Fibroblast of lung (primary cell): ENCODE measurements around the gene VPS29. TPM values are rescaled to one million over a fixed set of nuclear protein-coding genes. Genes with fewer than 3 reads are reported as not detected.

Source experiments
- DNase-seq, 2 donors: peaks; one replicate each; pipeline versions ENCODE4 v3.0.0 to v3.0.0-alpha.2; 2010; ENCODE audit warnings: low read depth in 2 of 2
- H2AFZ ChIP-seq: 2 replicates; pipeline ENCODE4 v1.5.1; 2012; ENCODE audit warnings: low read length, control low read depth, inconsistent platforms
- H3K27ac ChIP-seq: 2 replicates; pipeline ENCODE4 v1.5.1; 2011; ENCODE audit warnings: low read length, control low read depth; ENCODE audit not compliant: insufficient read depth
- H3K27me3 ChIP-seq: 2 replicates; pipeline ENCODE4 v1.5.1; 2011; ENCODE audit warnings: mild to moderate bottlenecking, low read length; ENCODE audit not compliant: control insufficient read depth, insufficient read depth
- H3K36me3 ChIP-seq: 2 replicates; pipeline ENCODE4 v1.5.1; 2011; ENCODE audit warnings: low read length; ENCODE audit not compliant: control insufficient read depth, insufficient read depth
- H3K4me1 ChIP-seq: 2 replicates; pipeline ENCODE4 v1.5.1; 2011; ENCODE audit warnings: low read length; ENCODE audit not compliant: control insufficient read depth, insufficient read depth; ENCODE audit errors: extremely low read depth
- H3K4me2 ChIP-seq: 2 replicates; pipeline ENCODE4 v1.5.1; 2011; ENCODE audit warnings: low read length, control low read depth; ENCODE audit not compliant: insufficient read depth; ENCODE audit errors: extremely low read depth
- H3K4me3 ChIP-seq, 4 experiments: fragments of 200-600 bp in 1 of 4; sonication (generic) in 1 of 4; replicated peaks in 1 of 4; 2 replicates each; pipeline ENCODE4 v1.5.1; 2011 to 2016; ENCODE audit warnings: low read length in 4 of 4, low read depth in 3 of 4, mild to moderate bottlenecking in 3 of 4, control low read depth in 2 of 4, inconsistent platforms in 1 of 4, mixed read lengths in 1 of 4; ENCODE audit not compliant: insufficient read depth in 1 of 4; ENCODE audit errors: control extremely low read depth in 1 of 4
- H3K79me2 ChIP-seq: 2 replicates; pipeline ENCODE4 v1.5.1; 2012; ENCODE audit warnings: mild to moderate bottlenecking, low read length, inconsistent platforms; ENCODE audit not compliant: control insufficient read depth, insufficient read depth
- H3K9ac ChIP-seq: 2 replicates; pipeline ENCODE4 v1.5.1; 2011; ENCODE audit warnings: mild to moderate bottlenecking, low read length, control low read depth; ENCODE audit not compliant: insufficient read depth
- H3K9me3 ChIP-seq: 2 replicates; pipeline ENCODE4 v1.5.1; 2012; ENCODE audit warnings: low read depth, low read length; ENCODE audit not compliant: control insufficient read depth, insufficient read depth
- H4K20me1 ChIP-seq: 2 replicates; pipeline ENCODE4 v1.5.1; 2011; ENCODE audit warnings: low read length; ENCODE audit not compliant: control insufficient read depth, insufficient read depth; ENCODE audit errors: extremely low read depth
- EZH2 ChIP-seq: IDR thresholded peaks from 2 replicates; pipeline ENCODE4 v1.5.1; 2012; ENCODE audit warnings: low read length, control low read depth, mild to moderate bottlenecking; ENCODE audit errors: missing control alignments
- polyA plus RNA-seq, 2 donors: library from polyadenylated mRNA; depleted of rRNA in 1 of 2; stranded (reverse) in 1 of 2; unstranded in 1 of 2; fragments of >200 nt; gene quantifications; 2 replicates each; pipeline ENCODE4 v1.2.1, GENCODE V29; 2011 to 2012; ENCODE audit warnings: missing spikeins in 1 of 2
- total RNA-seq: library from RNA; depleted of rRNA; stranded (reverse); fragments of >200 nt; gene quantifications from 2 replicates; pipeline ENCODE4 v1.2.1, GENCODE V29; 2014
- TF ChIP-seq, protein P1 (sequence below), 2 donors: IDR thresholded peaks in 1 of 2; conservative IDR thresholded peaks in 1 of 2; 1 replicate in 1 of 2; 2 replicates in 1 of 2; pipeline ENCODE4 v1.5.1; 2011 to 2012; ENCODE audit warnings: low read length in 2 of 2, control low read depth in 1 of 2, inconsistent platforms in 1 of 2, low read depth in 1 of 2, mild to moderate bottlenecking in 1 of 2

Gene VPS29
- total and polyA plus RNA-seq, 2 donors (not counting 1 experiment from before 2014, with no cell fraction given): 52.2 to 210 TPM

DNA sequence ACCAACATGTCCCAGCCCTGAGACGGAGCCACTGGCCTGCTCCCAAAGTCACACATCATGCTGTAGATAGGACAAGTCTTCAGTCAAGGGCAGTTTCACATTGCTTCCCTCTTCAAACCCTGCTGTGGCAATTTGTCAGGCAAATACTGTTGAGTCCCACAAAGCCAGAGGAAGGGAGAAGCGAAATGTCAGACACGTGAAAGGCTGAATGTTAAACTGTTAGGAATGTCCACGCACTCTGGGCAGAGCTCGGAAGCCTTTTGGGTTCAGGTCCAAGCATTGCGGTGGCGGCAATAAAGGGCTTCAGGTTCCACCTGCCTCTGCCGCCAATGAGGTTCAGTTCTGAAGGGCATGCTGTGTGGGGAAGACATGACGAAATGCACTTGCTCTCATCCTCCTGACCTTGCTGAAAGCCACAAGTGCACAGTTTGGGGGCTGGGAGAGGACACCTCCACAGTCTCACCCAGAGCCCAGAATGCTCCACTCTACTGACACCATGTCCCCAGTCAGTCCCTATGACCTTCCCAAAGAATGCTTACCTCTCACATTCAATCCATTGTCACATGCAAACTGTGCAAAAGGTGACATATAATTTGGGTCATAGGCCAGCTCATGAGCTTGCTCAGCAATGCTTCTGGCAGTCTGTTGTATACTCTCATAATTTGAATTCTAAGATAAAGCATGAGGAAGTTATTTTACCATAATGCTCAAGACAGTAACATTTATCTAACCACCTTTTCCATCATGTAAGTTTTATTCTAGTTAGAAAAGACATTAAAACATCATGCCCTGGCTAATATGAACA lies 35.9 kb upstream of the VPS29 start:
- no peaks in the 10 kb centered on the region for H3K9me3 ChIP-seq
- H3K27ac ChIP-seq: no peak overlapping the region
- no peak overlapping the region for H3K4me3 ChIP-seq
- H3K36me3 ChIP-seq: peaks cover 4% of the 10 kb centered on the region
- no peak overlapping the region for H3K9ac ChIP-seq
- peak; percentile 27 to 81 for DNase-seq
- H3K4me1 ChIP-seq: peaks cover 3% of the 10 kb centered on the region
- H3K79me2 ChIP-seq: no peaks in the 10 kb centered on the region
- TF ChIP-seq EZH2: no peak
- TF ChIP-seq, protein P1, sequence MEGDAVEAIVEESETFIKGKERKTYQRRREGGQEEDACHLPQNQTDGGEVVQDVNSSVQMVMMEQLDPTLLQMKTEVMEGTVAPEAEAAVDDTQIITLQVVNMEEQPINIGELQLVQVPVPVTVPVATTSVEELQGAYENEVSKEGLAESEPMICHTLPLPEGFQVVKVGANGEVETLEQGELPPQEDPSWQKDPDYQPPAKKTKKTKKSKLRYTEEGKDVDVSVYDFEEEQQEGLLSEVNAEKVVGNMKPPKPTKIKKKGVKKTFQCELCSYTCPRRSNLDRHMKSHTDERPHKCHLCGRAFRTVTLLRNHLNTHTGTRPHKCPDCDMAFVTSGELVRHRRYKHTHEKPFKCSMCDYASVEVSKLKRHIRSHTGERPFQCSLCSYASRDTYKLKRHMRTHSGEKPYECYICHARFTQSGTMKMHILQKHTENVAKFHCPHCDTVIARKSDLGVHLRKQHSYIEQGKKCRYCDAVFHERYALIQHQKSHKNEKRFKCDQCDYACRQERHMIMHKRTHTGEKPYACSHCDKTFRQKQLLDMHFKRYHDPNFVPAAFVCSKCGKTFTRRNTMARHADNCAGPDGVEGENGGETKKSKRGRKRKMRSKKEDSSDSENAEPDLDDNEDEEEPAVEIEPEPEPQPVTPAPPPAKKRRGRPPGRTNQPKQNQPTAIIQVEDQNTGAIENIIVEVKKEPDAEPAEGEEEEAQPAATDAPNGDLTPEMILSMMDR (conservative IDR thresholded peaks at IDR 0.05 in 1 of 2, IDR thresholded peaks at IDR 0.05 in 1 of 2; ENCODE audit: low read depth in 1 of 2, low read length in 2 of 2): no peak
- no peaks in the 10 kb centered on the region for H3K27me3 ChIP-seq
- H3K4me2 ChIP-seq: no peak overlapping the region
- no peak overlapping the region for H2AFZ ChIP-seq
- no peaks in the 10 kb centered on the region for H4K20me1 ChIP-seq

DNA sequence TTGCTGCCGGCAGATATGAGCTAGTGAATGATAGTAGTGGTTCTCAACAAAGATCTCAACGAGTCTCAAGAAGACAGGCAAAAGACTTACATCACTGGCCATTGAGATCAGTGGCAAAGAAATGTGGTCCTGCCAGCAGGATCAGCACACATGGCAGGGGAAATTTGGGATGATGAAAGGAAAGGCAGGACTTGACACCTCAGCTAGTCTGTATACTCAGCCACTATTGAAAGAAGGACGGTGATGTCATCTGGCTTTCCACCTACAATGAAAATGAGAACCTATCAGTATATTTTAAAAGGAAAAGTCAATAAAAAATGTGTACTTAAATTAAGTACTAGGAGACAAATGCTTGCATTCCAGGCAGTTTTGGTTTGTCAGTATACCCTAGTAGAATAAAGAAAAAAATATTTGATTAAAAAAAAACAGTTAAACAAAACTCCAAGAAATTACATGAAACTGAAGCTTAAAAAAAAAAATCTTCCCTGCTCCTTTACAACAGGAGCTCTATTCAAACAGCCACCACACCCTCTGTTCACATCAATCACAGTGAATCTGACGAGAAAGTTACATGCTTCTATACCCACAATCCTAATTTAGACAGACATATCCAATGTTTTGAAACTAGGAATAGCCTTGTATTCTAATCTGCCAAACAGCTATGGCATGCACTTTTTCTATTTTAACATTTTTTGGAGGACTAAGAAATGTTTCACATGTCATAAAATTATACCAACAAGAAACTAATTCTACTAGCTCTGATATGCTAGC lies 35.1 kb upstream of the VPS29 start:
- H3K4me2 ChIP-seq: no peak overlapping the region
- H3K36me3 ChIP-seq: peaks cover 4% of the 10 kb centered on the region
- TF ChIP-seq, protein P1 (conservative IDR thresholded peaks at IDR 0.05 in 1 of 2, IDR thresholded peaks at IDR 0.05 in 1 of 2; ENCODE audit: low read depth in 1 of 2, low read length in 2 of 2): no peak
- TF ChIP-seq EZH2: no peak
- no peaks in the 10 kb centered on the region for H4K20me1 ChIP-seq
- H3K79me2 ChIP-seq: no peaks in the 10 kb centered on the region
- DNase-seq: no peak
- no peak overlapping the region for H2AFZ ChIP-seq
- H3K27ac ChIP-seq: no peak overlapping the region
- peaks cover 9% of the 10 kb centered on the region for H3K4me1 ChIP-seq
- H3K9me3 ChIP-seq: no peaks in the 10 kb centered on the region
- no peaks in the 10 kb centered on the region for H3K27me3 ChIP-seq
- no peak overlapping the region for H3K9ac ChIP-seq
- H3K4me3 ChIP-seq: no peak overlapping the region

DNA sequence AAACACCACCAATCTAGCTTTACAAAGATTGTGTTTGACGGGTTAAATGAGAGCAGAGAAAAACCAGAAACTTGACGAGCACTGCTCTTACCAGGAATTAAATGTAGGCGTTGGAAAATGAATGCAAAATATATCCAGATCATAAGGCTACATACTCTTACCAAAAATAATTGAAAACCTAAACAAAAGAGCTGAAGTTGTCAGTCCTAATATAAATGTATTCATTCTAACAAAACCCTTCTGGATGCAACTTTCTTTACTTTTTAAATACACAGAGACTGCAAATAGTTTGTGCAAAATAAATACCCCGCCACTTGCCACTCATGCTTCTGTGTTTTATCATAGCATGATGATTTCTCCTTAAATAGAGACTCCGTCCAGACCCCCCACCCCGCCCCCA lies 32.9 kb upstream of the VPS29 start:
- Histone ChIP-seq H3K79me2 (no peaks in the 10 kb centered on the region), H3K9ac (no peak overlapping the region), H3K36me3 (peaks cover 4% of the 10 kb centered on the region), H3K4me3 (no peak overlapping the region), H3K4me2 (no peak overlapping the region), H3K27me3 (no peaks in the 10 kb centered on the region), H4K20me1 (no peaks in the 10 kb centered on the region), H2AFZ (no peak overlapping the region), H3K4me1 (peaks cover 15% of the 10 kb centered on the region), H3K9me3 (no peaks in the 10 kb centered on the region), H3K27ac (no peak overlapping the region)
- DNase-seq: no peak
- TF ChIP-seq EZH2: no peak
- TF ChIP-seq, protein P1 (conservative IDR thresholded peaks at IDR 0.05 in 1 of 2, IDR thresholded peaks at IDR 0.05 in 1 of 2; ENCODE audit: low read depth in 1 of 2, low read length in 2 of 2): no peak
